WERI-Rb-1 (cell line): ENCODE results near the gene PLXNA2.

Experiments
- DNase-seq: peaks from one replicate; pipeline ENCODE4 v3.0.0-alpha.2; 2020
- H3K27ac ChIP-seq: fragments of 250-450 bp; sonication (Bioruptor Pico); 2 replicates; pipeline ENCODE4 v1.5.1; 2020; ENCODE audit warnings: mild to moderate bottlenecking, moderate library complexity
- H3K27me3 ChIP-seq: fragments of 250-450 bp; sonication (Bioruptor Pico); 2 replicates; pipeline ENCODE4 v1.5.1; 2021; ENCODE audit warnings: mild to moderate bottlenecking, low read depth, moderate library complexity; ENCODE audit not compliant: insufficient read depth, severe bottlenecking
- H3K36me3 ChIP-seq: fragments of 250-450 bp; sonication (Bioruptor Pico); 2 replicates; pipeline ENCODE4 v1.5.1; 2020; ENCODE audit warnings: mild to moderate bottlenecking, moderate library complexity
- H3K4me3 ChIP-seq: 2 replicates; pipeline ENCODE4 v1.5.1; 2011; ENCODE audit warnings: low read depth, mild to moderate bottlenecking, control low read depth, low read length
- H3K9me3 ChIP-seq: fragments of 250-450 bp; sonication (Bioruptor Pico); 2 replicates; pipeline ENCODE4 v1.5.1; 2021; ENCODE audit warnings: mild to moderate bottlenecking, moderate library complexity; ENCODE audit not compliant: severe bottlenecking
- TF ChIP-seq, protein P1 (sequence below): IDR thresholded peaks from 2 replicates; pipeline ENCODE4 v1.5.1; 2011; ENCODE audit warnings: low read depth, mild to moderate bottlenecking, control low read depth, inconsistent platforms, low read length

The PLXNA2 gene

DNA sequence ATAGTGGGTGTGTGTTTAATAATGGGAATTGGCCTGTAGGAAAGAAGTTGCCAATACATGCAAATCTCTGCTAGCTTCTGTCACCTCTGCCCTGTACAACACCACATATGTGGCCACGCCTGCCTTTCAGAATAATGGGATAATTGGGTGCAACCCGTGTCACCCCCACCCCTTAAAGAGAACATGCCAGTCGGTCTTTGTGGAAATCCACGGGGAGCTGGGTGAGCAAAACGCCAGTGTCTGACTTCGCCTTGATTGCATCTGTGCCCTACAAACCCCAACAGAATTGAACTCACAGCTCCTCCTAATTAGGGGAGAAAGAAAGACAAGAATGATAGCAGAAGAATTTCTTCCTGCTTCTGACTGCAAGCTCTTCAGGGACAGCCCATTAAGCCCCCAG, 6.4 kb upstream of the PLXNA2 start:
- H3K4me3 ChIP-seq = no peak overlapping the region
- H3K36me3 ChIP-seq = no peaks in the 10 kb centered on the region
- DNase-seq = no peak
- TF ChIP-seq, protein P1, sequence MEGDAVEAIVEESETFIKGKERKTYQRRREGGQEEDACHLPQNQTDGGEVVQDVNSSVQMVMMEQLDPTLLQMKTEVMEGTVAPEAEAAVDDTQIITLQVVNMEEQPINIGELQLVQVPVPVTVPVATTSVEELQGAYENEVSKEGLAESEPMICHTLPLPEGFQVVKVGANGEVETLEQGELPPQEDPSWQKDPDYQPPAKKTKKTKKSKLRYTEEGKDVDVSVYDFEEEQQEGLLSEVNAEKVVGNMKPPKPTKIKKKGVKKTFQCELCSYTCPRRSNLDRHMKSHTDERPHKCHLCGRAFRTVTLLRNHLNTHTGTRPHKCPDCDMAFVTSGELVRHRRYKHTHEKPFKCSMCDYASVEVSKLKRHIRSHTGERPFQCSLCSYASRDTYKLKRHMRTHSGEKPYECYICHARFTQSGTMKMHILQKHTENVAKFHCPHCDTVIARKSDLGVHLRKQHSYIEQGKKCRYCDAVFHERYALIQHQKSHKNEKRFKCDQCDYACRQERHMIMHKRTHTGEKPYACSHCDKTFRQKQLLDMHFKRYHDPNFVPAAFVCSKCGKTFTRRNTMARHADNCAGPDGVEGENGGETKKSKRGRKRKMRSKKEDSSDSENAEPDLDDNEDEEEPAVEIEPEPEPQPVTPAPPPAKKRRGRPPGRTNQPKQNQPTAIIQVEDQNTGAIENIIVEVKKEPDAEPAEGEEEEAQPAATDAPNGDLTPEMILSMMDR = no peak
- H3K27me3 ChIP-seq = no peaks in the 10 kb centered on the region
- no peak overlapping the region for H3K27ac ChIP-seq
- no peaks in the 10 kb centered on the region for H3K9me3 ChIP-seq

DNA sequence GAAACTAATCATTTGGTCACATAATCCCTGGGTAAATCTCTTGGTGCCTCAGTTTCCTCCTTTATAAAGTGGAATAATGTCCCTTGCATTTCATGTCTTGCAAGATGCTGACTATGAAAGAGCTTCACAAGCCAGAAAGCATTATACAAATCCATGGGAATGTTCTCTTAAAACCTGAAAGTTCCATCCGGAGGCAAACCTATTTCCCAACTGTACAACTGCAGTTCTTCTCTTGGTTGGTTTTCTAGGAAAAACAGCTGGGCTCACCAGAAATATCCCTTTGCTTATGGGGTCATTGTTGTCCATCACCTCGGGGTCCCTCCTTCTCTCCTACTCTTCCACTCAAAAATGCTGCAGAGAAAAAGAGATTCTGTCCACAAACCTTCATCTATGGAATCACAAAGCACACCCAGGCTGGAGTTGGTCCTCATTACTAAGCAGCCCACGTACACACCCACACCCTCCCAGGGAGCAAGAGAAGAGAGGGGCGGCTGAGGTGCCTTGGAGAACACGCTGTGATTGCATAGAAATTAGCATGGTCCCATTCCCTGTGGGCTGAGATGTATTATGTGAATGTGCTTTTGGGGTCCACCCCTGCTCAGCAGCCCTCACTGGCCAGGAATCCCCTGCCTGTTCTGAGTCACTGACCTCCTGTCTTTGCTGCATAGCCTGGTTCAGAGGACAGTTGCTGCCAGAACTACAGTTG, 5.0 kb upstream of the PLXNA2 start:
- Histone ChIP-seq H3K4me3 (no peak overlapping the region), H3K9me3 (no peaks in the 10 kb centered on the region)
- no peak for DNase-seq

DNA sequence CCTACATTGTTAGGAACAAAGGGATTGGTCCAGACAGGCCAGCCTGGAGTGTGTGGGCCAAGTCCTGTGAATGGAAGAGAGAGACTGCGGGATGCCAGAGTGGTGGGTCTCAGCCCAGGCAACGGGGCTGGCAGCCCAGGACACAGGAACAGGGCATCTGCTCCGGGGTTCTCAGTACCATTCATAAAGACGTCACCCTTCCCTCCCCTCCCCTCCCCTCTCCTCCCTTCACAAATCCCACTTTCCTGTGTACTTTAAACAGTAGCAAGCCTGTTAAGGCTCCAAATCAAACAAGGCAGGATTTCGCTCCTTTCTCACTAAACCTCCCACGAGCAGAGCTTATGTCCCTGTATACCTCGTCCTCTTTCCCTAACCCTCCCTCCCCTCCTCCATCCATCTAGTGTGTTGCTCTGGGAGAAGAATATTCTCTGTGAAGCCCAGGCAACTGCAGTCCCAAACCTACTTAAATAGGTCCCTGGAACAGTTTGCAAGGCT, 4.2 kb upstream of the PLXNA2 start:
- Histone ChIP-seq H3K27ac (no peak overlapping the region), H3K27me3 (no peaks in the 10 kb centered on the region), H3K4me3 (no peak overlapping the region), H3K36me3 (no peaks in the 10 kb centered on the region), H3K9me3 (no peaks in the 10 kb centered on the region)
- DNase-seq = no peak
- TF ChIP-seq, protein P1 = no peak

More for the DNA sequence above, 5.0 kb upstream of the PLXNA2 start:
- Histone ChIP-seq H3K36me3 (no peaks in the 10 kb centered on the region), H3K27me3 (no peaks in the 10 kb centered on the region), H3K27ac (no peak overlapping the region)
- TF ChIP-seq, protein P1 = no peak

DNA sequence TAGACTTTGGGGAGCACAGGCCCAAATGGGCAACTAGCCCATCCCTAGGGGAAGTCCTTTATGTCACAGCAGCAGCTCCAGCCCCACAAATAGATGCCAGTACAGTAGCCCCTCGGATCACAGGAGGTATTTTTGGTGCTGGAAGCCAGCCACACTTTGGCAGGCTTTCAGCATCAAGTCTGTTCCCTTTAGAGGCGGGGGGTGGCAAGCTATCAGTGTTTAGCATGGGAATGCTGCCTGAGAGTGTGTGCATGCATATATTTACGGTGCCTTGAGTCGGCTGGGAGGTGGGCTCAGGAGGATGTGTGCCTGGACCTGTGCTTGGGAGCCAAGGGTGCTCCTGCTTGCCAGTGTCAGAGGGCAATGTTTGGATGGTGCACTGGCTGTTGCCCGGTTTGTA, 3.5 kb upstream of the PLXNA2 start:
- no peak overlapping the region for H3K27ac ChIP-seq
- TF ChIP-seq, protein P1 = no peak
- H3K9me3 ChIP-seq = no peaks in the 10 kb centered on the region
- H3K4me3 ChIP-seq = no peak overlapping the region
- DNase-seq = no peak
- peaks cover 2% of the 10 kb centered on the region for H3K27me3 ChIP-seq
- H3K36me3 ChIP-seq = no peaks in the 10 kb centered on the region

DNA sequence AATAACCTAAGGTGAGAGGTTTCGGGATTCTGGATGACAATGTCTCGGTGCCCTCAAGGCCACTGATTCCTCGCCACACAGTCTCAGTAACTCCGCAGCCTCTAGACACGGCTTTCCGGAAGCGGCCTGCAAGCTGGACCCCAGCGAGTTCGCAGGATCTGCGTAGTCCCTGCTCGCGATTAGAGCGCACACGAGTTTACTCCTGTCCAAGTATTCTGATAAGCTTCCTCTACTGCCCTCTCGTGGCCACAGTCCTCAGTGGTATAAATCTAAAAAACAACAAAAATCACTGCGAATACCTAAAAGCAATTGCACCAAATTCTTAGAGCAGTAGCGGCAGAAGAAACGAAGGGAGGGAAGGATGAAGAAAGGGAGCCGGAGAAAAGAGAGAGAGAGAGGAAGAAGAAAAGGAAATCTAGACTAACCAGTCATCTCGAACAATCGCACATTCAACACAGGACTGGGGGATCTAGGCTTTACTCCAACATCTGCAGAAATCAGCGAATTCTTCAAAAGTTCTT, 1.1 kb upstream of the PLXNA2 start:
- Histone ChIP-seq H3K9me3 (no peaks in the 10 kb centered on the region), H3K4me3 (peak overlapping the region; percentile 79), H3K36me3 (no peaks in the 10 kb centered on the region), H3K27me3 (peaks cover 4% of the 10 kb centered on the region), H3K27ac (no peak overlapping the region)
- DNase-seq = peak; percentile 97
- TF ChIP-seq, protein P1 = peak; percentile 81

DNA sequence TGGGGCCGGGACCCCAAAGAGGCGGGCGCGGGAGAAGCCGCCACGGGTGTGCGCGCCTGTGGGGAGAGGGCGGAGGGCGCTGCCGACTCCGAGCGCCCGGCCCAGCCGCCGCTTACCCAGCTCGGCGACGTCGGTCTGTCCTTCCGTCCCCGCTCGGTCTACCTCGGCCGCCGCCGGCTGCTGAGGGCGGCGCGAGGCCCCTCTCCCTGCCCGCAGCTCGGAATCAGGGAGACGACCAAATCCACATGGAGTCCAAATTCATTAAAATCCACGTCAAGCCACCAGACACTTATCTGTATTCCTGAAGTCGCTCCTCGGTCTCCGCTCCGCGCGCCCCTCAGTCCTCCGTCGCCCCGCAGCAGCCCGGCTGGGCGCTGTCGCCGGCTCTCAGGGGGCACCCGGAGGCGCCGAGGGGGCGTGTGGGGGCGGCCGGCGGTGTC, 637 bp downstream of the PLXNA2 start:
- TF ChIP-seq, protein P1 = no peak
- peaks cover 4% of the 10 kb centered on the region for H3K27me3 ChIP-seq
- H3K36me3 ChIP-seq = no peaks in the 10 kb centered on the region; the same call in 1 of the 2 replicates
- H3K9me3 ChIP-seq = no peaks in the 10 kb centered on the region
- peak overlapping the region; percentile 79 for H3K4me3 ChIP-seq
- H3K27ac ChIP-seq = peak overlapping the region; percentile 45
- DNase-seq = no peak
